GM21447 (cell line): ENCODE results near the gene MFSD6.

Experiments
- ATAC-seq: cut with Tn5 transposase; IDR thresholded peaks from one replicate; pipeline ENCODE4 v1.9.1; 2021; ENCODE audit not compliant: unreplicated experiment

MFSD6 gene

GRCh38 chr2:190527214-190527613 is 119.1 kb downstream of the MFSD6 start:
- no peak for ATAC-seq

GRCh38 chr2:190527918-190528317 is 119.8 kb downstream of the MFSD6 start:
- ATAC-seq, result no peak

GRCh38 chr2:190528521-190529001 is 120.4 kb downstream of the MFSD6 start:
- ATAC-seq, result no peak

- ATAC-seq, result no peak
Measured at GRCh38 chr2:190529486-190530247, 121.5 kb downstream of the MFSD6 start.

GRCh38 chr2:190530248-190530900 is 122.2 kb downstream of the MFSD6 start:
- ATAC-seq, result no peak

GRCh38 chr2:190532581-190532980 is 124.4 kb downstream of the MFSD6 start:
- no peak for ATAC-seq

- no peak for ATAC-seq
Measured at GRCh38 chr2:190533175-190533967, 125.2 kb downstream of the MFSD6 start.

GRCh38 chr2:190533968-190534309 is 125.8 kb downstream of the MFSD6 start:
- ATAC-seq, result peak; percentile 32

GRCh38 chr2:190534310-190535120 is 126.4 kb downstream of the MFSD6 start, which contains the start of gene NEMP2:
NEMP2 (minus strand) TSS chr2:190534722; CDS start chr2:190534655, 67 bp downstream.
- ATAC-seq, result peak; percentile 61

- ATAC-seq, result peak; percentile 2
Measured at GRCh38 chr2:190535121-190535439, 126.9 kb downstream of the MFSD6 start.

- ATAC-seq, result no peak
Measured at GRCh38 chr2:190535586-190535985, 127.4 kb downstream of the MFSD6 start.

- no peak for ATAC-seq
Measured at GRCh38 chr2:190537765-190538164, 129.6 kb downstream of the MFSD6 start.

GRCh38 chr2:190538201-190538600 is 130.0 kb downstream of the MFSD6 start:
- ATAC-seq, result no peak

- no peak for ATAC-seq
Measured at GRCh38 chr2:190540048-190540447, 131.9 kb downstream of the MFSD6 start.

- ATAC-seq, result no peak
Measured at GRCh38 chr2:190545093-190545492, 136.9 kb downstream of the MFSD6 start.

- ATAC-seq, result no peak
Measured at GRCh38 chr2:190545555-190546385, 137.6 kb downstream of the MFSD6 start.

GRCh38 chr2:190546734-190547133 is 138.6 kb downstream of the MFSD6 start:
- no peak for ATAC-seq

GRCh38 chr2:190547886-190548285 is 139.7 kb downstream of the MFSD6 start:
- no peak for ATAC-seq

GRCh38 chr2:190550137-190550536 is 142.0 kb downstream of the MFSD6 start:
- ATAC-seq, result no peak
